Activated naive CD4-positive, alpha-beta T cell treated with anti-CD3 and anti-CD28 coated beads, Interleukin-2, amount 50 U/mL, for 72 hours (primary cell): ENCODE results near the gene MPRIP. TPM values are rescaled to one million over a fixed set of nuclear protein-coding genes. Genes with fewer than 3 reads are reported as not detected.
"Not testable (repeated sequence)": the region's sequence is repeated elsewhere in the genome, so short reads cannot be mapped to it uniquely, and the experiment has no call there.

ENCODE experiments used
- ATAC-seq, 2 donors: fragments of 150-1000 bp; cut with Tn5 transposase; 2 replicates each; pipeline ENCODE4 v1.10.0; 2021; ENCODE audit warnings: mild to moderate bottlenecking in 2 of 2, moderate library complexity in 2 of 2
- DNase-seq, 2 donors: peaks; one replicate each; pipeline ENCODE4 v3.0.0; 2021 to 2022; ENCODE audit warnings: low spot score in 2 of 2
- H3K27ac Mint-ChIP-seq, 2 donors: one replicate each; pipeline ENCODE4 v1.8.0; 2022; ENCODE audit warnings: mild to moderate bottlenecking in 2 of 2, mixed read lengths in 2 of 2
- H3K36me3 Mint-ChIP-seq, 2 donors: one replicate each; pipeline ENCODE4 v1.8.0; 2022; ENCODE audit warnings: mixed read lengths in 2 of 2
- H3K9me3 Mint-ChIP-seq, 2 donors: one replicate each; pipeline ENCODE4 v1.8.0; 2022; ENCODE audit warnings: mixed read lengths in 2 of 2
- total RNA-seq, 2 donors: library from RNA; stranded (reverse); gene quantifications; one replicate each; pipeline ENCODE4 v1.2.3, GENCODE V29; 2022

Gene MPRIP
- total RNA-seq, 2 donors from 2014 or later = 67.4 to 134 TPM

DNA sequence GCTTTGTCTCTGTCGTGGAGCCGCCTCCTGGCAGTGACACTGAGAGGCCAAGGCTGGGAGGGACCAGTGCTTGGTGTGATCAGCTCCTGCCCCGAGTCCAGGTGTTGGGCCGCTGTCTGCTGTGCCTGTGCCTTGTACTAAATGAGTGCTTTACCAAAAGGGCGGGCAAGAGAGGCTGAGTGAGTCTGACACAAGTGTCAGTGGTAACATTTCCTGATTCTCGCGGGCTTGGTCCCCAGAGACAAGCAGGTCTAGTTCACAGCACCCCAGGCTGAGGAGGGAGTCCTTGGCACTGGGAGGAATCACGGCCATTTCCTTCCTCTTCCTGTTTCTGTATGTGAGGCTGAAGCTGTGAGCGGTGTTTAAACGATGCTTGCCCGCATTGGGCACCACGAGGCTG lies 133.7 kb downstream of the MPRIP start:
- DNase-seq = no peak
- H3K36me3 Mint-ChIP-seq = peaks cover 33 to 37% of the 10 kb centered on the region in 2 donors
- H3K9me3 Mint-ChIP-seq = no peaks in the 10 kb centered on the region
- peak; percentile 18 to 26 for ATAC-seq
- H3K27ac Mint-ChIP-seq = peak overlapping the region; percentile 85 to 86

DNA sequence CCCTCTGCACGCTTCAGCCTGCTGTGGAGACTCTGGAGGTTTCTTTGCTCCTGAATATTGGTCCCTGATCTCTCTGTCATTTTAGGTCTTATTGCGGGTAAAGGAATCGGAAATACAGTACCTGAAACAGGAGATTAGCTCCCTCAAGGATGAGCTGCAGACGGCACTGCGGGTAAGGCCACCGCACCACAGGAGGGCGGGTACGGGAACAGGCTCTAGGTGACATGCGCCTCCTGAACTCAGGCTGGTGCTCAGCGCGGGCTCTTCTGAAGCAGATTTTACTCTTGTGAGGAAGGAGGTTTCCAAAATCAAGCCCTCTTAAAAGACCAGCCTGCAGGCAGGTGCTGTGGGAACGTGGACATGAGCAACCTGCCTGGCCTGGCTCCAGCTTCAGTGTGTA lies 134.1 kb downstream of the MPRIP start:
- H3K9me3 Mint-ChIP-seq = no peaks in the 10 kb centered on the region
- H3K36me3 Mint-ChIP-seq = peaks cover 33 to 35% of the 10 kb centered on the region in 2 donors
- H3K27ac Mint-ChIP-seq = peak overlapping the region; percentile 85 to 86
- ATAC-seq = peak; percentile 19 to 30
- no peak for DNase-seq

DNA sequence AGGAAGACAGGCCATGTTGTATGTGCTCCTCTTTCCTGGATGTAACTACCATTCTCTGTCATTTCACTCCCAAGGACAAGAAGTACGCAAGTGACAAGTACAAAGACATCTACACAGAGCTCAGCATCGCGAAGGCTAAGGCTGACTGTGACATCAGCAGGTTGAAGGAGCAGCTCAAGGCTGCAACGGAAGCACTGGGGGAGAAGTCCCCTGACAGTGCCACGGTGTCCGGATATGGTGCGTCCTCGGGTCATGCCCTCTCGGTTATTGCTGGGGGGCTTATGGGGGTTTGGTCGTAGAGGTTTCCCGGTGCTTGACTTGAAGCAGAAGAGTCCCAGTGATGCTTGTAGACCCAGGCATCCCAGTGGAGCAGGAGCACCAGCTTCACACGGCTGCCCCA lies 134.9 kb downstream of the MPRIP start:
- no peak for ATAC-seq
- H3K27ac Mint-ChIP-seq = peak overlapping the region in 1 of 2 donors; percentile 86
- no peaks in the 10 kb centered on the region for H3K9me3 Mint-ChIP-seq
- DNase-seq = no peak
- peaks cover 35 to 40% of the 10 kb centered on the region in 2 donors for H3K36me3 Mint-ChIP-seq

DNA sequence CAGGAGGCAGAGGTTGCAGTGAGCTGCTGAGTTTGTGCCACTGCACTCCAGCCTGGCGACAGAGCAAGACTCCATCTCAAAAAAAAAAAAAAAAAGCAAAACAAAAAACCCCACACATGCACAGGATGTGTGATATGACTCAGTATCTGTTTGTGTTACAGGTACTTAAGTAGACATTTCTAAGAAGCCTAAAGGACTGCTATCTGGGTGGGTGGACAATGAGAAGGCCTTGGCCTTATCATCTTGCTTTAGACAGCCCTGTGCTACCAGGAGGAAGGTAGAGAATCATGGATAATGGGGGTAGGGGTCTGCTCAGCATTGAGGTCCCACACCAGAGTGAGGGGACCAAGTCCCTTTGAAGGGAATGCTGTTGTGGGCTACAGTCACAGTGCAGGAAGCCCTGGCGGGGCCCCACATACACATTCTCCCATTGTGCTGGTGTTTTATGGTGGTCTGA lies 137.1 kb downstream of the MPRIP start:
- Mint-ChIP-seq H3K9me3 (no peaks in the 10 kb centered on the region), H3K27ac (peak overlapping the region; percentile 97 to 99), H3K36me3 (peaks cover 42 to 48% of the 10 kb centered on the region in 2 donors)
- DNase-seq (no peak), ATAC-seq (peak; percentile 77 to 79)

DNA sequence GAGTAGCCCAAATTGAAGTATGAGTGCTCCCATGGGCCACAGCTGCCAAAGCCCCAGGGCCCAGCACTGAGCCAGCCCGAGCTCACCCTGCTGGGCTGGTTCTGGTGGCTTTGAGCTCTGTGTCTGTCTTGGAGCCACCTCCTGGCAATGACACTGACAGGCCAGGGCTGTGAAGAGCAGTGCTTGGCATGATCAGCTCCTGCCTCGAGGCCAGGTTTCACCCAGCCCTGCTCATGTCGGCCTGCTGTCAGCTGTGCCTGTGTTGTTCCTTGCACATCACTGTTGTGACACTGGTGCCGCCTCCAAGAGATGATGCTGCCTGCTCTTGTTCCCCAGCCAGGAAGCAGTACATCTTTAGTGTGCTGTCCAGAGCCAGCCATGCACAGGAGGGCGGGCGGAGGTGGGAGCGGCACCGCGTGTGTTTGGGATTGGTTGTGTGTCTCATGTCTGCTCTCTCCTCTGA lies 137.9 kb downstream of the MPRIP start:
- peak; percentile 8 to 10 for ATAC-seq
- no peaks in the 10 kb centered on the region for H3K9me3 Mint-ChIP-seq
- H3K36me3 Mint-ChIP-seq = peaks cover 42 to 54% of the 10 kb centered on the region in 2 donors
- H3K27ac Mint-ChIP-seq = peak overlapping the region; percentile 97 to 99
- no peak for DNase-seq

DNA sequence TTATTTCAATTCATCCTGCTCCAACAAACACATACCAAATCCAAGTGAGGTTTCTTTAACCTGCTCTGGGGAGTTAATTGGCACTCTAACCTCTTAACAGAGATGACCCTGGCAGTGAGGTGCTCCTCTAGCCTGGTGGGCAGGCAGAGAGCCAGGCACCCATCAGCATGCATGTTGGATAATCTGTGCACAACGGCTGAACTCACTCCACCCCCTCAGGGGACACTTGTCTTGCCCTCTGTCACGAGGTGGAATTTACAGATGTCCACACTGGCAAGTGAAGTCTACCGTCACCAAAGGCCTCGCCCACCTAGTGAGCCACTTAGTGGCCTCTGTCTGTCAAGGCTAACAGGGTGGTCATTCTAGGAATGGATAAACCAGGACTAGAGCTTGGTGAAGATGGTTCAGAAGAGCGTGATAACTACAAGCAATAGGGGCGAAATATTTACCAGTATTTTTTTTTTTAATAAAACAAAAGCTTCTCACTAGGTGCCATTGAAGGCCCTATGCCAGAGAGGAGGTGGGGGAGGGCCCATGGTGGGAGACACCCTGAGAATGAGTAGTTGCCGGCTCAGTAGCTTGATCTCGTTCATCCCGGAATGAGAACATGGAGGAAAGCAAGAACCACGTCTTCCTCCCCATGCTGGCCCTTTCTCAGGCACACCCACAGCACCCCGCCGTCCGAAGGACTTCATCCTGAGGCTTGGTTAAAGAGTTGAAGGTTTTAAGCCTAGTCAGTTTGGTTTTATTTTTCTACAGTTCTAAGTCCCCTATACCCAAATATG lies 138.7 kb downstream of the MPRIP start:
- H3K36me3 Mint-ChIP-seq = peaks cover 48 to 62% of the 10 kb centered on the region in 2 donors
- ATAC-seq = no peak
- H3K27ac Mint-ChIP-seq = peak overlapping the region; percentile 95 to 97
- DNase-seq = no peak
- H3K9me3 Mint-ChIP-seq = no peaks in the 10 kb centered on the region

DNA sequence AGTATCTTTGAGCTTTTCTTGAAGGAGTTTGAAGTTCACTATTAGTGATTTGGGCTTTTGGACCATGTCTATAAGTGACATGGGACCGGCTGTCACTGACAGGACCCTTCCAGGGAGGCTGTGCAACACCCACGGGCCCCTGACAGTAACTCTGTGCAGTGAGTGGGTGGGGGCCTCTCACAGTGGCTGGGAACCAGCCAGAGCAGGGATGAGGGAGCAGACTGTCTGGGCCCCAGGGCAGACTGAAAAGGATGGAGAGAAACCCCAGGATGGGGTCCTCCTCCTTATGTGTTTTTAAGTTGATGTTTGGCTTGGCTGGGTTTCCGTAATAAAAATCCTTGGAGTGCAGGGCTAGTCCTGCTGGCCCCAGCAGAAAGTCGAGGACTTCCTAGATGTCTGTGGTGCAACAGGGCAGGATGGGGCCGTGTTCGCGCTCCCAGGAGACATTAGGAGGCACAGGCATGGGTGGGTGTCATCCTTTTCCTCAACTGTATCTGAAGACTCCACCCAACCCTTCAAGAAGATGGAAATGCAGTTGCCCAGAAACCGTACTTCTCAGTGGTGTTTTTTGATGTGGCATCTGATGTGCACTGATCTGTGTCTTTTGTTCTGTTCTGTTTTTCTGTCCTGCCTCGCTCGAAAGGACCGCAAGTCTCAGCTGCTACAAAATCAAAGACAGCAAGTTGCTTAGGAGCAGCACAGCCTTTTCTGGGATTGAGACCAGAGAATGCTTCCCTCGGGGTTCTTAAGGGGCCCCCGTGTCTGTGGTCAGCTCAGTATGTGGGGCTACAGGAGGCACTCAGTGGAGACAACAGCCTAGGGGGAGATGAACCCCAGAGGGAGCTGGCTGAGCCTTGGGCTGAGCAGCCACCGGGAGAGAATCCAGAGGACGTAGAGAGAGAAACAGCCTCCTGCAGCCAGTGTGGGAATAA lies 139.7 kb downstream of the MPRIP start:
- H3K36me3 Mint-ChIP-seq = peaks cover 39 to 61% of the 10 kb centered on the region in 2 donors
- no peak for DNase-seq
- H3K9me3 Mint-ChIP-seq = no peaks in the 10 kb centered on the region
- ATAC-seq = peak; percentile 43 to 65
- H3K27ac Mint-ChIP-seq = peak overlapping the region; percentile 95 to 97

DNA sequence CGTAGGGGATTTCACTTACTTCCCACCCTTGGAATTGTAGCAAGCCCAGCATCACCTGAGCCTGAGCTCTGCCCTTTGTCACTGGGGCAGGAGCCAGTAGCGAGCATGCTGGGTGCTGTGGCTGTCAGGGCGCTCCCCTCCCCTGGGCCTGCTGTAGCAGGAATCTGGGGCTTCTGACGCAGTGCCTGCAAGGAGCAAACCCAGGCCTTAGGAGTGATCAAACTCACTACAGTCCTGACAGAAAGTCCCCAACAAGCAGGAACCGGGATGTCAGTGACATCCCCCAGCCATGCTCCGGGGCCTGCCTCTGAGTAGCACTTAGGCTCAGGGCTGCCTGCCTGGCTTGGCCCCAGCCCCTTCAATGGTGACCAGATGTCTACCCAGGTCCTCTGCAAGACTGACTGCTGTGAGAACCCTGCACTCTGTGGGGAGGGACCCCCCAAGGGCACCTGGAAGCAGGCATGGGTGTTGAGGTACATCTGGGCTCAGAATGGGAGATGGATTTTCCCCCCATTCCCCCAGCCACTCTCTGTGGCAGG lies 140.4 kb downstream of the MPRIP start:
- Mint-ChIP-seq H3K9me3 (no peaks in the 10 kb centered on the region), H3K27ac (peak overlapping the region in 1 of 2 donors; percentile 97), H3K36me3 (peaks cover 33 to 54% of the 10 kb centered on the region in 2 donors)
- no peak for ATAC-seq
- no peak for DNase-seq

DNA sequence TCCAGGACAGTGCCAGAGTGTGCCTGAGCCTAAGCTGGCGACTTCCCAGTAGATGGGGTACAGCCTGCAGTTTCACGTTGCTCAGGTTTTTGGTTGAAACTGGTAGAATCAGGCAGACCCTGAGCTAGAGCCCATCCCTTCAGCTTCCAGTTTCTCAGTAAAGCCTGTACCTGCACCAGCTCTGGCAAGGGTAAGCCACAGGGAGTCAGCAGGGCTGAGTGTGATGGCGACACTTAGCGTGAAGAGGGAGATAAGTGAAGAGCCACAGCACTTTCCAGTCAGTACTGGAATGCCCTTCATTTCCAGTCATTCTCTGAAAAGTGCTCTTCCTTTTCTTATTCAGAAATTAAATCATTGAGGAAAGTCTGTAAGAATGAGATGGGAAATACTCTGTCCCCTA lies 141.5 kb downstream of the MPRIP start:
- Mint-ChIP-seq H3K27ac (peak overlapping the region; percentile 38 to 84), H3K36me3 (peaks cover 28 to 46% of the 10 kb centered on the region in 2 donors), H3K9me3 (no peaks in the 10 kb centered on the region)
- DNase-seq (no peak), ATAC-seq (peak; percentile 15 to 23)

DNA sequence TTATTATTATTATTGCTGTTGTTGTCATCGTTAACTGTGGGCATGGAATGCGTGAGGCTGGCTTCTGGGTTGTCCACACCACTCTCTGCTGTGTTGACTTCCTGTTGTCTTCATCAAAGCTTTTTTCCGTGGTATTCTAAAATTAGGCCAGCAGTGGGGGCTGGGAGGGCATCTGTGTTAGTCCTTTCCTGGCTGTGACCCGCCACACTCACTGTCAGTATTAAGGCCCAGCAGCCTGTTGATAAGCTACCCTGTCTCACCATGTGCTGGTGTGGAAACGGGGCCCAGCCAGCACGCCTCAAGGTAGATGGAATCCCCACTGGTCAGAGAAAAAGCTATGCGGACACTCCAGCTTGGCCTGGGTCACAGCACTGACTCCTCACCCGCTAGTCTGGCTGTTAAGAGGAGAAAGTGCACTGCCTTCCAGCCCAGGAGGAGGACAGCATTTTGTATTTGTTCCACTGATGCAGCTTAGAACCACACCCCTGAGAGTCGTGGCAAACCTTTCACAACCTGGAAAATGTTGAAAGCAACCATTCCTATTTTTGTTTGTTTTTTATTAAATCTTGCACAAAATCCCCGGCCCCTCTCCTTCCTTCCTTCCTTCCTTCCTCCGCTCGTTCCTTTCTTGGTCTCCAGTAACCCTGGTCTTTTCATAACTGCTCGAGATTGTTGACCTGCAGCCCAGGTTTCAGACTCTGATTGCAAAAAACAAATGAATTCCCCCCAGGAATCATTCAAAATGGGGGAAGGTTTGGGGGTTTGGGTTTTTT lies 142.9 kb downstream of the MPRIP start:
- not testable (repeated sequence) for ATAC-seq, DNase-seq, H3K9me3 Mint-ChIP-seq
- Mint-ChIP-seq H3K27ac (peak overlapping the region; percentile 69 to 86), H3K36me3 (peaks cover 23 to 37% of the 10 kb centered on the region in 2 donors)

DNA sequence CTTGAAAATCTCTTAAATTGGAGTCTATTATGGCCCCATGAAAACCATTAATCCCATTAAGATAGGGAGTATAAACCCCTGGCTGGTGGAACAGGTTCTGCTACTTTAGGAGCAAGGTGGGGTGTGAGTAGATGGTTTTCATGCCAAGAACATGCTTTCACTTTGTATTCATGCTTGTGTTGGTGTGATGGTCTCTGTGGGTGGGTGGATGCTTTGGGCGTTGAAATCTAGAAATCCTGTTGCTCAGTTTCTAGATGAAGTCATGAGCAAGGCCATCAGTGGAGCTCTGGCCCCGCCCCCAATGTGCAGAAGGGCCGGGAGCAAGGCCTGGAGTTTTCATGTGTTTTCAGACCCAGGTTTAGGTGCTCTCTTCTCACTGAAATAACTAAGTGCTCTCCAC lies 143.8 kb downstream of the MPRIP start:
- ATAC-seq (peak; percentile 43 to 68), DNase-seq (peak in 1 of 2 donors; percentile 66)
- Mint-ChIP-seq H3K27ac (peak overlapping the region; percentile 69 to 86), H3K36me3 (peaks cover 17 to 29% of the 10 kb centered on the region in 2 donors), H3K9me3 (no peaks in the 10 kb centered on the region)

DNA sequence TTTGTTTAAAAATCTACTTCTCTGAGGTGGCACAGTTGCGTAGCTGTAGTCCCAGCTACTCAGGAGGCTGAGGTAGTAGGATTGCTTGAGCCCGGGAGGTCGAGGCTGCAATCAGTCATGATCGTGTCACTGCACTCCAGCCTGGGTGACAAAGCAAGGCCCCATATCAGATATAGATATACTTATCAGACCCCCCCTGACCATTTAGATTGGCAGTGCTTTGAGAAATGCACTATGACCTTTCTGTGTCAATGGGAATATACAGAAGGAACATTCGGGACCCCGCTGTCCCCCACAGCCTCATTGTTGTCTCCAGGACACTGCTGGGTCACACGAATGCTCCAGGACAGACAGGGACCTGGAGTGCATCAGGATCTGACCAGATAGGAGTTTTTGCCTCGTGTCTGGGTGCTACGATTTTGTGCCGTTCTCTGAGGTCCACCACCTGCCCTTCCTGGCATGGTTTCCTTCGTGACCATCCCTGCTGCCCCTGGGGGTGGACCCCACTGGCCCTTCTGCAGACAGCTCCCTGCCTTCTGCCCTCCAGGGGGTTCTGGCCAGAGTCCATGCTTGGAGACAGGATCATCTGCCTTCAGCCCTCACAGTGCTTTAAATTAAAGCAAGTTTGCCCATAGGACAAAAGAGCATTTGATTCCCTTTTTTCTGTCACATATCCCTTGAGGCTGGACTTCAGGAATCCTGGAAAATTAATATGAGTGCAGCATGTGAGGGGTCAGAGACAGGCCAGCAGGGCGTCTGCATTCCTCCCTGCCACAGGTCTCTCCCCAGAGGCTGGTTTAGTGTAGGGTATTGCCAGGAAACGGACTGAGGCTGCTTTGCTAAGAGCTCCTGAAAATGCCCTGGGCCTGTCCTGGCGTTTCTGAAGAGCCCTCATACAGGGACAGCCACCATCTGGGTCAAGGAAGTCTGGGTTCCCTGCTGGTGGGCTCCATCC lies 144.6 kb downstream of the MPRIP start:
- Mint-ChIP-seq H3K9me3 (no peaks in the 10 kb centered on the region), H3K36me3 (peaks cover 12 to 29% of the 10 kb centered on the region in 2 donors), H3K27ac (peak overlapping the region; percentile 69 to 72)
- no peak for ATAC-seq
- DNase-seq = no peak

DNA sequence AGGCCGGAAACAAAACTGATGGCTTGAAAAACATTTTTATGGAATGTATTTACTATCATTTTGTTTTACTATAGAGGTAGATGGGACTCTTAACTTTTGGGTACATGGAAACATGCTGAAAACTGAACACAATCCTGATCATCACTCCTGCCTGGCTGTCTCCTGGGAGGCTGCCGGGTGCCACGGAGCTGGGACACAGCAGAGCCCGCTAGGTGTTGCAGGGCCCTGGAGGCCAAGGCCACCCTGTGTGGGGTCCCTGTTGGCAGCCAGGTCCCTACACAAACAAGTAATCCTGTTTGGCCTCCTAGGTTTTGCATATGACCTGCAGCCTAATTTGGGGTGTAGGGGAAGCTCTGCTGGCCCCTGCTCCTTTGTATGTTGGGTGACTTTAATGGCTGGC lies 146.3 kb downstream of the MPRIP start:
- Mint-ChIP-seq H3K9me3 (no peaks in the 10 kb centered on the region), H3K27ac (no peak overlapping the region)
- ATAC-seq = no peak

DNA sequence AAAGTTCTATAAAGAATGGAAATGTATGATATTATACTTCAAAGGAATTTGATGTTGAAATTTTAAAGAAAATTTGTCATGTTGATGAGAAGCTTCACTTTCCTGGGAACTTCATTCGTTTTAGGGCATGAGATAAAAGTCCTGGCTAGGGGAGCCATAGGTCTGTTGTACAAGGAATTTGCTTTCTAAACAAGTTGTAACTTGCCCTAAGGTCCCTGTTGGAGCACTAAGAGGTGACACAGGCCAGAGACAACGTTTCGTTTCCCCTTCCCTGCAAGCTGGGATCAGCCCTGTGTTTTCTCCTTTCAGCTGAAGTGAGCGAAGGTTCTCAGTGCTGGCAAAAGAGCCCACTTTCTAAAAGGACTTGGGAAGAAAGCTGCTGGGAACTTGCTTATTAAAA lies 147.3 kb downstream of the MPRIP start:
- H3K27ac Mint-ChIP-seq = no peak overlapping the region
- no peak for ATAC-seq
- no peak for DNase-seq
- peaks cover 7 to 13% of the 10 kb centered on the region in 2 donors for H3K36me3 Mint-ChIP-seq
- H3K9me3 Mint-ChIP-seq = no peaks in the 10 kb centered on the region

More for the DNA sequence above, 146.3 kb downstream of the MPRIP start:
- peaks cover 7 to 23% of the 10 kb centered on the region in 2 donors for H3K36me3 Mint-ChIP-seq
- DNase-seq = no peak

DNA sequence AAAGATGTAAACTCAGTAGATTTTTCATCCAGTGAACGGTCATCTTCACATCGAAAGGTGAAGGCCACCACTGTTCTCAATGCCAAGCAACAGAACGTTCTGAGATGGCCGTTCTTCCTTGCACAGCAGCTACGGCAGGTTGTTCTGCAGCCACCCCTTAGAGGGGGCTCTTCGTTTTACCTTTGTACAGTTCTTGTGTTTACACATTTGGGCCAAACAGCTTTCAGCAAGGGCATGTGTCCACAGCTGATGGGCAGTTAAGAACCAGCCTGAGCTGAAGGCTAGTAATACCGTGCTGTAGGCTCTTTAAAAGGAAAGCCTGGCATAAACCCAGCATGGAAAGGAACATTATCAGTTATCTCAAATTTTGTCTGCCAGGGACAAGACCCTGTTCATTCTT lies 147.9 kb downstream of the MPRIP start:
- no peak for DNase-seq
- no peak for ATAC-seq
- H3K27ac Mint-ChIP-seq = no peak overlapping the region
- peaks cover 7 to 8% of the 10 kb centered on the region in 2 donors for H3K36me3 Mint-ChIP-seq
- no peaks in the 10 kb centered on the region for H3K9me3 Mint-ChIP-seq
